Fibroblast of lung (primary cell): Measurements from ENCODE around the gene ARRB1. TPM values are rescaled to one million over a fixed set of nuclear protein-coding genes. Genes with fewer than 3 reads are reported as not detected.

ENCODE experiments used
- DNase-seq, 2 donors: peaks; one replicate each; pipeline versions ENCODE4 v3.0.0 to v3.0.0-alpha.2; 2010; ENCODE audit warnings: low read depth in 2 of 2
- H2AFZ ChIP-seq: 2 replicates; pipeline ENCODE4 v1.5.1; 2012; ENCODE audit warnings: low read length, control low read depth, inconsistent platforms
- H3K27ac ChIP-seq: 2 replicates; pipeline ENCODE4 v1.5.1; 2011; ENCODE audit warnings: low read length, control low read depth; ENCODE audit not compliant: insufficient read depth
- H3K27me3 ChIP-seq: 2 replicates; pipeline ENCODE4 v1.5.1; 2011; ENCODE audit warnings: mild to moderate bottlenecking, low read length; ENCODE audit not compliant: control insufficient read depth, insufficient read depth
- H3K36me3 ChIP-seq: 2 replicates; pipeline ENCODE4 v1.5.1; 2011; ENCODE audit warnings: low read length; ENCODE audit not compliant: control insufficient read depth, insufficient read depth
- H3K4me1 ChIP-seq: 2 replicates; pipeline ENCODE4 v1.5.1; 2011; ENCODE audit warnings: low read length; ENCODE audit not compliant: control insufficient read depth, insufficient read depth; ENCODE audit errors: extremely low read depth
- H3K4me2 ChIP-seq: 2 replicates; pipeline ENCODE4 v1.5.1; 2011; ENCODE audit warnings: low read length, control low read depth; ENCODE audit not compliant: insufficient read depth; ENCODE audit errors: extremely low read depth
- H3K4me3 ChIP-seq, 4 experiments: fragments of 200-600 bp in 1 of 4; sonication (generic) in 1 of 4; replicated peaks in 1 of 4; 2 replicates each; pipeline ENCODE4 v1.5.1; 2011 to 2016; ENCODE audit warnings: low read length in 4 of 4, low read depth in 3 of 4, mild to moderate bottlenecking in 3 of 4, control low read depth in 2 of 4, inconsistent platforms in 1 of 4, mixed read lengths in 1 of 4; ENCODE audit not compliant: insufficient read depth in 1 of 4; ENCODE audit errors: control extremely low read depth in 1 of 4
- H3K79me2 ChIP-seq: 2 replicates; pipeline ENCODE4 v1.5.1; 2012; ENCODE audit warnings: mild to moderate bottlenecking, low read length, inconsistent platforms; ENCODE audit not compliant: control insufficient read depth, insufficient read depth
- H3K9ac ChIP-seq: 2 replicates; pipeline ENCODE4 v1.5.1; 2011; ENCODE audit warnings: mild to moderate bottlenecking, low read length, control low read depth; ENCODE audit not compliant: insufficient read depth
- H3K9me3 ChIP-seq: 2 replicates; pipeline ENCODE4 v1.5.1; 2012; ENCODE audit warnings: low read depth, low read length; ENCODE audit not compliant: control insufficient read depth, insufficient read depth
- H4K20me1 ChIP-seq: 2 replicates; pipeline ENCODE4 v1.5.1; 2011; ENCODE audit warnings: low read length; ENCODE audit not compliant: control insufficient read depth, insufficient read depth; ENCODE audit errors: extremely low read depth
- EZH2 ChIP-seq: IDR thresholded peaks from 2 replicates; pipeline ENCODE4 v1.5.1; 2012; ENCODE audit warnings: low read length, control low read depth, mild to moderate bottlenecking; ENCODE audit errors: missing control alignments
- polyA plus RNA-seq, 2 donors: library from polyadenylated mRNA; depleted of rRNA in 1 of 2; stranded (reverse) in 1 of 2; unstranded in 1 of 2; fragments of >200 nt; gene quantifications; 2 replicates each; pipeline ENCODE4 v1.2.1, GENCODE V29; 2011 to 2012; ENCODE audit warnings: missing spikeins in 1 of 2
- total RNA-seq: library from RNA; depleted of rRNA; stranded (reverse); fragments of >200 nt; gene quantifications from 2 replicates; pipeline ENCODE4 v1.2.1, GENCODE V29; 2014
- TF ChIP-seq, protein P1 (sequence below), 2 donors: IDR thresholded peaks in 1 of 2; conservative IDR thresholded peaks in 1 of 2; 1 replicate in 1 of 2; 2 replicates in 1 of 2; pipeline ENCODE4 v1.5.1; 2011 to 2012; ENCODE audit warnings: low read length in 2 of 2, control low read depth in 1 of 2, inconsistent platforms in 1 of 2, low read depth in 1 of 2, mild to moderate bottlenecking in 1 of 2

Gene ARRB1
- total and polyA plus RNA-seq, 2 donors (not counting 1 experiment from before 2014, with no cell fraction given) = 4.3 to 18.9 TPM

- H3K4me3 ChIP-seq = no peak overlapping the region
- H4K20me1 ChIP-seq = no peaks in the 10 kb centered on the region
- no peak for DNase-seq
- H3K27me3 ChIP-seq = no peaks in the 10 kb centered on the region
- no peaks in the 10 kb centered on the region for H3K9me3 ChIP-seq
- H3K79me2 ChIP-seq = no peaks in the 10 kb centered on the region
- H2AFZ ChIP-seq = no peak overlapping the region
- H3K9ac ChIP-seq = no peak overlapping the region
- H3K4me1 ChIP-seq = no peaks in the 10 kb centered on the region
- no peak for TF ChIP-seq EZH2
- TF ChIP-seq, protein P1, sequence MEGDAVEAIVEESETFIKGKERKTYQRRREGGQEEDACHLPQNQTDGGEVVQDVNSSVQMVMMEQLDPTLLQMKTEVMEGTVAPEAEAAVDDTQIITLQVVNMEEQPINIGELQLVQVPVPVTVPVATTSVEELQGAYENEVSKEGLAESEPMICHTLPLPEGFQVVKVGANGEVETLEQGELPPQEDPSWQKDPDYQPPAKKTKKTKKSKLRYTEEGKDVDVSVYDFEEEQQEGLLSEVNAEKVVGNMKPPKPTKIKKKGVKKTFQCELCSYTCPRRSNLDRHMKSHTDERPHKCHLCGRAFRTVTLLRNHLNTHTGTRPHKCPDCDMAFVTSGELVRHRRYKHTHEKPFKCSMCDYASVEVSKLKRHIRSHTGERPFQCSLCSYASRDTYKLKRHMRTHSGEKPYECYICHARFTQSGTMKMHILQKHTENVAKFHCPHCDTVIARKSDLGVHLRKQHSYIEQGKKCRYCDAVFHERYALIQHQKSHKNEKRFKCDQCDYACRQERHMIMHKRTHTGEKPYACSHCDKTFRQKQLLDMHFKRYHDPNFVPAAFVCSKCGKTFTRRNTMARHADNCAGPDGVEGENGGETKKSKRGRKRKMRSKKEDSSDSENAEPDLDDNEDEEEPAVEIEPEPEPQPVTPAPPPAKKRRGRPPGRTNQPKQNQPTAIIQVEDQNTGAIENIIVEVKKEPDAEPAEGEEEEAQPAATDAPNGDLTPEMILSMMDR (conservative IDR thresholded peaks at IDR 0.05 in 1 of 2, IDR thresholded peaks at IDR 0.05 in 1 of 2; ENCODE audit: low read depth in 1 of 2, low read length in 2 of 2) = no peak
- no peak overlapping the region for H3K27ac ChIP-seq
- no peak overlapping the region for H3K4me2 ChIP-seq
- H3K36me3 ChIP-seq = no peaks in the 10 kb centered on the region
Observed at GRCh38 chr11:75307058-75307457, 44.4 kb downstream of the ARRB1 start.

DNA sequence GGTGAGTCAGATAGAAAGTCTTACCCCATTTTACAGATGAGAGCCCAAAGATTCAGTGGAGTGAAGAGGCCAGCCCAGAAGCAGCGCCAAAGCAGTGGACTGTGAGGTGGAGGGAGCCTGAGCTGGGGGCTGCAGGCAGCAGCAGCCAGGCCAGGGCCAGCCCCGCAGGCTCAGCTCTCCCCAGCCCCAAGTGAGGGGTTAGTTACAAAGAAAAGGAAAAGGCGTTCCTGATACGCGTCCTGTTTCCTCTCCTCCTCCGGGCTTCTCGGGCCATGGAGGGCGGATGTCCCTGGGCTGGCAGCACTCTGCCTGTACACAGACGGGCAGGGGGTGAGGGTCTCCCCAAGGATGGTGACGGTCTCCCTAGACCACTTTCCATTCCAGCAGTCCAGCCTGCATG is 44.9 kb downstream of the ARRB1 start:
- no peak overlapping the region for H3K27ac ChIP-seq

DNA sequence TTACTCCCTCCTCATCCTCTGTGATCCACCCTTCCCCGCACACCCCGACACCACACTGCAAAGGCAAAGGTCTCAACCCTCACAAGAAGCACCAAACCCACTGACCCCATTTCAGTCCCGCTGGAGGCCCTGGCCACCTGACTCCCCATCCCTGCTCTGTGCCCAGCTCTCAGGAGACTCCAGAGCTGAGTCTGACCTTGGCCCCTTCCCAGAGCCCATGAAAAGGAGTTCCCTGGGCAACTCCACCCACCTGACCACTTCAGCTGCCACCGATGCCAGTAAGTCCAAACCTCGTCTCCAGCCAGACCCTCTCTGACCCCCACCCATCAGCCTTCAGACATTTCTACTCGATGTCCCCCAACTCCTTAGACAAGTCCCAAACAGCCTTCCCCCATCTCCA is 45.5 kb downstream of the ARRB1 start:
- no peaks in the 10 kb centered on the region for H3K79me2 ChIP-seq
- H3K27ac ChIP-seq = no peak overlapping the region
- DNase-seq = no peak
- no peak overlapping the region for H3K4me2 ChIP-seq
- H3K9me3 ChIP-seq = no peaks in the 10 kb centered on the region
- no peaks in the 10 kb centered on the region for H4K20me1 ChIP-seq
- no peaks in the 10 kb centered on the region for H3K27me3 ChIP-seq
- H2AFZ ChIP-seq = no peak overlapping the region
- no peaks in the 10 kb centered on the region for H3K4me1 ChIP-seq
- TF ChIP-seq, protein P1 (conservative IDR thresholded peaks at IDR 0.05 in 1 of 2, IDR thresholded peaks at IDR 0.05 in 1 of 2; ENCODE audit: low read depth in 1 of 2, low read length in 2 of 2) = no peak
- TF ChIP-seq EZH2 = no peak
- H3K9ac ChIP-seq = no peak overlapping the region
- H3K4me3 ChIP-seq = no peak overlapping the region
- no peaks in the 10 kb centered on the region for H3K36me3 ChIP-seq

More for the DNA sequence above, 44.9 kb downstream of the ARRB1 start:
- Histone ChIP-seq H3K79me2 (no peaks in the 10 kb centered on the region), H3K4me3 (no peak overlapping the region), H3K4me2 (no peak overlapping the region), H3K36me3 (no peaks in the 10 kb centered on the region), H2AFZ (no peak overlapping the region), H3K9ac (no peak overlapping the region), H4K20me1 (no peaks in the 10 kb centered on the region), H3K4me1 (no peaks in the 10 kb centered on the region), H3K27me3 (no peaks in the 10 kb centered on the region), H3K9me3 (no peaks in the 10 kb centered on the region)
- TF ChIP-seq, protein P1 (conservative IDR thresholded peaks at IDR 0.05 in 1 of 2, IDR thresholded peaks at IDR 0.05 in 1 of 2; ENCODE audit: low read depth in 1 of 2, low read length in 2 of 2) = no peak
- DNase-seq = no peak
